Keratinocyte (primary cell): ENCODE data around the gene RPL38. TPM values are rescaled to one million over a fixed set of nuclear protein-coding genes. Genes with fewer than 3 reads are reported as not detected.

ENCODE experiments used
- DNase-seq: peaks from one replicate; pipeline ENCODE4 v3.0.0-alpha.2; 2011; ENCODE audit warnings: low read depth, missing footprints, low spot score
- FAIRE-seq: peaks from 2 replicates; lab custom pipeline; 2011; peaks lifted over from hg19 to GRCh38; lab: Jason Lieb, UNC
- H2AFZ ChIP-seq: 2 replicates; pipeline ENCODE4 v1.6.0; 2012; ENCODE audit warnings: low read length, control low read depth, inconsistent platforms; ENCODE audit not compliant: control insufficient read depth
- H3K27ac ChIP-seq: 2 replicates; pipeline ENCODE4 v1.5.1; 2011; ENCODE audit warnings: low read length; ENCODE audit not compliant: control insufficient read depth, insufficient read depth
- H3K27me3 ChIP-seq: 3 replicates; pipeline ENCODE4 v1.6.0; 2011; ENCODE audit warnings: low read length; ENCODE audit not compliant: control insufficient read depth, insufficient read depth; ENCODE audit errors: extremely low read depth
- H3K36me3 ChIP-seq, 2 experiments: 2 replicates in 1 of 2; 3 replicates in 1 of 2; pipeline ENCODE4 v1.5.1; 2011; ENCODE audit warnings: low read length in 2 of 2, mild to moderate bottlenecking in 1 of 2; ENCODE audit not compliant: control insufficient read depth in 2 of 2, insufficient read depth in 2 of 2; ENCODE audit errors: extremely low read depth in 1 of 2
- H3K4me1 ChIP-seq: 3 replicates; pipeline ENCODE4 v1.5.1; 2011; ENCODE audit warnings: low read length; ENCODE audit not compliant: control insufficient read depth, insufficient read depth; ENCODE audit errors: extremely low read depth
- H3K4me2 ChIP-seq: 3 replicates; pipeline ENCODE4 v1.6.0; 2011; ENCODE audit warnings: low read depth, low read length; ENCODE audit not compliant: control insufficient read depth, insufficient read depth; ENCODE audit errors: extremely low read depth
- H3K4me3 ChIP-seq, 3 experiments: fragments of 200-600 bp in 1 of 3; sonication (generic) in 1 of 3; 2 replicates in 2 of 3; 3 replicates in 1 of 3; pipeline ENCODE4 v1.5.1; 2011 to 2016; ENCODE audit warnings: low read length in 3 of 3, mild to moderate bottlenecking in 3 of 3, control low read depth in 2 of 3, inconsistent platforms in 1 of 3, low read depth in 1 of 3, mixed read lengths in 1 of 3, mixed run types in 1 of 3, moderate library complexity in 1 of 3; ENCODE audit not compliant: control insufficient read depth in 2 of 3, insufficient read depth in 2 of 3; ENCODE audit errors: extremely low read depth in 1 of 3
- H3K79me2 ChIP-seq: 2 replicates; pipeline ENCODE4 v1.6.0; 2012; ENCODE audit warnings: low read length; ENCODE audit not compliant: control insufficient read depth, insufficient read depth
- H3K9ac ChIP-seq: 3 replicates; pipeline ENCODE4 v1.6.0; 2011; ENCODE audit warnings: low read length; ENCODE audit not compliant: control insufficient read depth, insufficient read depth; ENCODE audit errors: extremely low read depth
- H3K9me1 ChIP-seq: 3 replicates; pipeline ENCODE4 v1.6.0; 2011; ENCODE audit warnings: low read length; ENCODE audit not compliant: control insufficient read depth, insufficient read depth; ENCODE audit errors: extremely low read depth
- H3K9me3 ChIP-seq: 2 replicates; pipeline ENCODE4 v1.5.1; 2012; ENCODE audit warnings: low read depth, low read length; ENCODE audit not compliant: control insufficient read depth
- H4K20me1 ChIP-seq: 3 replicates; pipeline ENCODE4 v1.6.0; 2011; ENCODE audit warnings: low read length; ENCODE audit not compliant: control insufficient read depth, insufficient read depth; ENCODE audit errors: extremely low read depth
- EZH2 ChIP-seq: IDR thresholded peaks from one replicate; pipeline ENCODE4 v1.6.1; 2012; ENCODE audit warnings: inconsistent platforms, mild to moderate bottlenecking, low read length, moderate library complexity
- dilution Hi-C: fragments of 300-500 bp; cut with MboI; formaldehyde crosslinking; loops from one replicate; pipeline ENCODE4 v1.7.0; 2020; ENCODE audit warnings: low sequenced_read_pairs; ENCODE audit not compliant: extremely low pct_ligation_motif_present
- polyA plus RNA-seq, 5 experiments: library from polyadenylated mRNA; depleted of rRNA in 3 of 5; stranded (reverse) in 3 of 5; stranded (forward) in 1 of 5; unstranded in 1 of 5; fragments of >200 nt; gene quantifications; 1 replicate in 1 of 5; 2 replicates in 3 of 5; 3 replicates in 1 of 5; pipeline versions ENCODE4 v1.2.1 to v1.2.3, GENCODE V29; 2011 to 2012; ENCODE audit warnings: missing spikeins in 2 of 5, low read depth in 1 of 5, low replicate concordance in 1 of 5
- TF ChIP-seq, protein P1 (sequence below), 3 experiments: IDR thresholded peaks in 1 of 3; conservative IDR thresholded peaks in 1 of 3; optimal IDR thresholded peaks in 1 of 3; 2 replicates in 2 of 3; 3 replicates in 1 of 3; pipeline versions ENCODE3 to v1.5.1; 2011; ENCODE audit warnings: low read length in 3 of 3, mild to moderate bottlenecking in 3 of 3, moderate library complexity in 2 of 3, control low read depth in 1 of 3, inconsistent platforms in 1 of 3; ENCODE audit not compliant: insufficient read depth in 2 of 3; ENCODE audit errors: extremely low read depth in 1 of 3

The RPL38 gene
- polyA plus RNA-seq, 1 donor (not counting 4 experiments of a cell fraction or from before 2014, with no cell fraction given) = 1,779 TPM

DNA sequence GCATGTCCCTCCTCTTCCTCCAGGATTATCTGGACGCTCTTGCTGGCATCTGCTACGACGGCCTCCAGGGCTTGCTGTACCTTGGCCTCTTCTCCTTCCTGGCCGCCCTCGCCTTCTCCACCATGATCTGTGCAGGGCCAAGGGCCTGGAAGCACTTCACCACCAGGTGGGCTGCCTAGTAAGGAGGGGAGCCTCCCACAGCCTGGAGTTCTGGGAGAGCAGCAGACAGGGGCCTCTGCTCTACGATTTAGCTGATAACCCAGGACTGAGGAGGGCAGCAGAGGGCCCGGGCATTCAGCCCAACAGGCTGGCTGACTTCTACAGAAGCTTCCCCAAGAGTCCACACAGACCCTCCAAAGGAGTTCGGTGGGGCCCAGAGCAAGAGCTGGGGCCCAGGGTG is 48.7 kb downstream of the RPL38 start:
- H3K79me2 ChIP-seq = no peaks in the 10 kb centered on the region
- no peak for TF ChIP-seq EZH2
- TF ChIP-seq, protein P1, sequence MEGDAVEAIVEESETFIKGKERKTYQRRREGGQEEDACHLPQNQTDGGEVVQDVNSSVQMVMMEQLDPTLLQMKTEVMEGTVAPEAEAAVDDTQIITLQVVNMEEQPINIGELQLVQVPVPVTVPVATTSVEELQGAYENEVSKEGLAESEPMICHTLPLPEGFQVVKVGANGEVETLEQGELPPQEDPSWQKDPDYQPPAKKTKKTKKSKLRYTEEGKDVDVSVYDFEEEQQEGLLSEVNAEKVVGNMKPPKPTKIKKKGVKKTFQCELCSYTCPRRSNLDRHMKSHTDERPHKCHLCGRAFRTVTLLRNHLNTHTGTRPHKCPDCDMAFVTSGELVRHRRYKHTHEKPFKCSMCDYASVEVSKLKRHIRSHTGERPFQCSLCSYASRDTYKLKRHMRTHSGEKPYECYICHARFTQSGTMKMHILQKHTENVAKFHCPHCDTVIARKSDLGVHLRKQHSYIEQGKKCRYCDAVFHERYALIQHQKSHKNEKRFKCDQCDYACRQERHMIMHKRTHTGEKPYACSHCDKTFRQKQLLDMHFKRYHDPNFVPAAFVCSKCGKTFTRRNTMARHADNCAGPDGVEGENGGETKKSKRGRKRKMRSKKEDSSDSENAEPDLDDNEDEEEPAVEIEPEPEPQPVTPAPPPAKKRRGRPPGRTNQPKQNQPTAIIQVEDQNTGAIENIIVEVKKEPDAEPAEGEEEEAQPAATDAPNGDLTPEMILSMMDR (optimal IDR thresholded peaks at IDR 0.05 in 1 of 3, IDR thresholded peaks at IDR 0.05 in 1 of 3, conservative IDR thresholded peaks at IDR 0.05 in 1 of 3; ENCODE audit: extremely low read depth in 1 of 3, insufficient read depth in 2 of 3, low read length in 3 of 3) = no peak

DNA sequence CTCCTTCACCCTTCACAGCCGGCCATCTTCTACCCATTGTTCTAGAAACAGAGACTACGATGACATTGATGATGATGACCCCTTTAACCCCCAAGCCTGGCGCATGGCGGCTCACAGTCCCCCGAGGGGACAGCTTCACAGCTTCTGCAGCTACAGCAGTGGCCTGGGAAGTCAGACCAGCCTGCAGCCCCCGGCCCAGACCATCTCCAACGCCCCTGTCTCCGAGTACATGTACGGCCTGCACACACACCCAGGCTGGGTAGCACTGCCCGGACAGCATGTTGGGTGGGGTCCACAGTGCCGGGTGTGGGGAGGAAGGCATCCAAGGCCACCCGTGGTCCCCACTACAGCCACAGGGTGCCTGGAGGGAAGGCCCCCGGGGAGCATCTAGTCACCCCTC is 49.6 kb downstream of the RPL38 start:
- FAIRE-seq (no peak), DNase-seq (no peak)
- no peaks in the 10 kb centered on the region for H3K36me3 ChIP-seq
- H3K9me3 ChIP-seq = no peaks in the 10 kb centered on the region
- dilution Hi-C loops = no loop called here
- H3K4me1 ChIP-seq = no peaks in the 10 kb centered on the region
- no peak overlapping the region for H3K9ac ChIP-seq
- TF ChIP-seq, protein P1 (optimal IDR thresholded peaks at IDR 0.05 in 1 of 3, IDR thresholded peaks at IDR 0.05 in 1 of 3, conservative IDR thresholded peaks at IDR 0.05 in 1 of 3; ENCODE audit: extremely low read depth in 1 of 3, insufficient read depth in 2 of 3, low read length in 3 of 3) = no peak
- no peak overlapping the region for H3K4me3 ChIP-seq
- no peak overlapping the region for H2AFZ ChIP-seq
- H3K9me1 ChIP-seq = no peaks in the 10 kb centered on the region
- H4K20me1 ChIP-seq = no peaks in the 10 kb centered on the region
- no peaks in the 10 kb centered on the region for H3K79me2 ChIP-seq
- no peak overlapping the region for H3K27ac ChIP-seq
- no peak overlapping the region for H3K4me2 ChIP-seq
- H3K27me3 ChIP-seq = peaks cover 2% of the 10 kb centered on the region

More for the DNA sequence above, 48.7 kb downstream of the RPL38 start:
- H3K4me3 ChIP-seq = no peak overlapping the region
- no peak overlapping the region for H3K27ac ChIP-seq
- H2AFZ ChIP-seq = no peak overlapping the region
- peaks cover 2% of the 10 kb centered on the region for H3K27me3 ChIP-seq
- no peak overlapping the region for H3K4me2 ChIP-seq
- dilution Hi-C loops = no loop called here
- H3K4me1 ChIP-seq = no peaks in the 10 kb centered on the region
- no peak overlapping the region for H3K9ac ChIP-seq
- no peaks in the 10 kb centered on the region for H4K20me1 ChIP-seq
- no peaks in the 10 kb centered on the region for H3K9me3 ChIP-seq
- no peaks in the 10 kb centered on the region for H3K36me3 ChIP-seq
- FAIRE-seq = no peak
- no peak for DNase-seq
- H3K9me1 ChIP-seq = no peaks in the 10 kb centered on the region
